WTC11 (cell line): ENCODE data around the gene COL17A1. TPM values are rescaled to one million over a fixed set of nuclear protein-coding genes. Genes with fewer than 3 reads are reported as not detected.

ENCODE experiments used
- ATAC-seq: fragments of 200-7000 bp; cut with Tn5 transposase; 2 replicates; pipeline ENCODE4 v1.10.0; 2021; ENCODE audit warnings: mild to moderate bottlenecking, moderate library complexity
- CTCF ChIA-PET: fragments of 300-600 bp; sonication (Branson Sonifier 250); formaldehyde crosslinking; loops from one replicate; lab custom pipeline; 2021; ENCODE audit warnings: antibody characterized with exemption; lab: Charles Lee
- POLR2A ChIA-PET: fragments of 350-600 bp; sonication (Branson Sonifier 250); formaldehyde crosslinking; loops from one replicate; lab custom pipeline; 2021; ENCODE audit warnings: antibody characterized with exemption; lab: Charles Lee
- DNase-seq: peaks from one replicate; pipeline ENCODE4 v3.0.0; 2021; ENCODE audit warnings: low spot score
- H3K27ac Mint-ChIP-seq: 2 replicates; pipeline ENCODE4 v1.8.0; 2021; ENCODE audit warnings: mixed read lengths
- H3K27me3 Mint-ChIP-seq: 2 replicates; pipeline ENCODE4 v1.8.0; 2021; ENCODE audit warnings: low read depth, mild to moderate bottlenecking, moderate library complexity, mixed read lengths
- H3K36me3 Mint-ChIP-seq: 2 replicates; pipeline ENCODE4 v1.8.0; 2021; ENCODE audit warnings: mixed read lengths
- H3K4me1 Mint-ChIP-seq: 2 replicates; pipeline ENCODE4 v1.8.0; 2022; ENCODE audit warnings: mixed read lengths
- H3K4me3 Mint-ChIP-seq: 2 replicates; pipeline ENCODE4 v1.8.0; 2021; ENCODE audit warnings: mild to moderate bottlenecking, moderate library complexity, mixed read lengths
- H3K9me3 Mint-ChIP-seq: 2 replicates; pipeline ENCODE4 v1.8.0; 2021; ENCODE audit warnings: mixed read lengths
- ATF2 ChIP-seq: sonication (generic); formaldehyde crosslinking; IDR thresholded peaks from 2 replicates; pipeline ENCODE4 v1.8.1; 2022; ENCODE audit warnings: low read depth, missing genetic modification reagents, borderline replicate concordance
- ATF3 ChIP-seq: sonication (generic); formaldehyde crosslinking; conservative IDR thresholded peaks from 2 replicates; pipeline ENCODE4 v1.8.1; 2022; ENCODE audit warnings: mild to moderate bottlenecking, missing genetic modification reagents
- EMX1 ChIP-seq: fragments of 250-450 bp; sonication (Bioruptor Pico); IDR thresholded peaks from 2 replicates; pipeline ENCODE4 v1.8.0; 2021; ENCODE audit warnings: mild to moderate bottlenecking
- FOXK1 ChIP-seq: sonication (generic); formaldehyde crosslinking; IDR thresholded peaks from 2 replicates; pipeline ENCODE4 v1.8.0; 2022; ENCODE audit warnings: mild to moderate bottlenecking, moderate library complexity, missing genetic modification reagents
- HMGA2 ChIP-seq: fragments of 250-450 bp; sonication (Bioruptor Pico); IDR thresholded peaks from 2 replicates; pipeline ENCODE4 v1.4.0; 2021; ENCODE audit warnings: mild to moderate bottlenecking, moderate library complexity
- MYBL2 ChIP-seq: sonication (generic); formaldehyde crosslinking; IDR thresholded peaks from 2 replicates; pipeline ENCODE4 v1.8.1; 2023; ENCODE audit warnings: mild to moderate bottlenecking, moderate library complexity, missing genetic modification reagents
- NFE2L1 ChIP-seq: sonication (generic); formaldehyde crosslinking; IDR thresholded peaks from 2 replicates; pipeline ENCODE4 v1.8.1; 2023; ENCODE audit warnings: missing genetic modification reagents
- SMAD3 ChIP-seq: sonication (generic); formaldehyde crosslinking; IDR thresholded peaks from 2 replicates; pipeline ENCODE4 v1.8.0; 2022; ENCODE audit warnings: missing genetic modification reagents, mild to moderate bottlenecking, borderline replicate concordance
- TCF7 ChIP-seq: sonication (generic); formaldehyde crosslinking; IDR thresholded peaks from 2 replicates; pipeline ENCODE4 v1.8.0; 2022; ENCODE audit warnings: mild to moderate bottlenecking, low read depth, missing genetic modification reagents, moderate library complexity
- USF2 ChIP-seq: sonication (generic); formaldehyde crosslinking; IDR thresholded peaks from 2 replicates; pipeline ENCODE4 v1.8.1; 2023; ENCODE audit warnings: mild to moderate bottlenecking, missing genetic modification reagents, moderate library complexity
- ZNF121 ChIP-seq: sonication (generic); formaldehyde crosslinking; IDR thresholded peaks from 2 replicates; pipeline ENCODE4 v1.8.0; 2023; ENCODE audit warnings: missing genetic modification reagents
- total RNA-seq: library from RNA; stranded (reverse); gene quantifications from 3 replicates; pipeline ENCODE4 v1.2.3, GENCODE V29; 2021
- TF ChIP-seq, protein P1 (sequence below): sonication (generic); formaldehyde crosslinking; IDR thresholded peaks from 2 replicates; pipeline ENCODE4 v1.8.1; 2022; ENCODE audit warnings: mild to moderate bottlenecking, moderate library complexity, missing genetic modification reagents
- TF ChIP-seq, protein P2 (sequence below): fragments of 250-450 bp; sonication (Bioruptor Pico); IDR thresholded peaks from 2 replicates; pipeline ENCODE4 v1.9.0; 2021; ENCODE audit warnings: mild to moderate bottlenecking
- TF ChIP-seq, protein P3 (sequence below): sonication (generic); formaldehyde crosslinking; IDR thresholded peaks from 2 replicates; pipeline ENCODE4 v1.8.1; 2022; ENCODE audit warnings: mild to moderate bottlenecking, missing genetic modification reagents, moderate library complexity, borderline replicate concordance
- TF ChIP-seq, protein P4 (sequence below): fragments of 250-450 bp; sonication (Bioruptor Pico); IDR thresholded peaks from 2 replicates; pipeline ENCODE4 v2.1.2; 2022; ENCODE audit warnings: mild to moderate bottlenecking, moderate library complexity
- TF ChIP-seq, protein P5 (sequence below): sonication (generic); formaldehyde crosslinking; IDR thresholded peaks from 2 replicates; pipeline ENCODE4 v1.8.1; 2022; ENCODE audit warnings: low read depth, mild to moderate bottlenecking, moderate library complexity, missing genetic modification reagents, borderline replicate concordance
- TF ChIP-seq, protein P6 (sequence below): fragments of 250-450 bp; sonication (Bioruptor Pico); conservative IDR thresholded peaks from 2 replicates; pipeline ENCODE4 v1.9.0; 2021; ENCODE audit warnings: mild to moderate bottlenecking
- TF ChIP-seq, protein P7 (sequence below): sonication (generic); formaldehyde crosslinking; IDR thresholded peaks from 2 replicates; pipeline ENCODE4 v1.8.0; 2023; ENCODE audit warnings: mild to moderate bottlenecking, missing genetic modification reagents

COL17A1 gene
- total RNA-seq, 1 experiment from 2014 or later, result 1.5 TPM

DNA sequence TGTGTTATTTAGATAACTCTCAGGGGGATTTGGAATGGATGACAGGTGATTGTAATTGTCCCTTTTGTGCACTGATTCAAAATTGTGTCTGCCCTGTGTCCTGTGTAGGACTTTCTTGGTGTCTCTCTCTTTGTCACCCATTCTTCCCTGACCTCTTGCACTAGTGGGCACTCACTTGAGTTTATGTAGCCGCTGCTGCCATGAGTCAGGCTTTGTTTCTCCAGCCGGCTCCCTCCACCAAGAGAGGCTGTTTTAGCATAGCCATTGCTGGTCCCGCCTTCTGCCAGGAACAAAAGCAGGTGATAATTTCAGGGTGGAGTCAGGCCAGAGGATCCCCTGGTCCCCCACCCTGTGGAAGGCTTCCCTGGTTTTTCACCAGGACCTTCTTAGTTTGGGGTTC is 8.4 kb downstream of the COL17A1 start:
- no peak overlapping the region for H3K4me3 Mint-ChIP-seq
- H3K9me3 Mint-ChIP-seq, result no peaks in the 10 kb centered on the region
- POLR2A ChIA-PET, result interaction anchor here (0.6 to 2.1 kb wide), 2 partner anchors 44 to 53 kb away, joined by 7 to 9 read pairs; partner anchors contain the start of gene SFR1
- no peak overlapping the region for H3K27ac Mint-ChIP-seq
- ATAC-seq, result peak; percentile 81
- TF ChIP-seq ZNF121 (CRISPR knock-in tag), result no peak
- TF ChIP-seq NFE2L1 (CRISPR knock-in tag), result no peak
- no peak for TF ChIP-seq TCF7
- no peak for TF ChIP-seq ATF2 (CRISPR knock-in tag)
- no peak for TF ChIP-seq SMAD3 (CRISPR knock-in tag)
- no peak for TF ChIP-seq USF2 (CRISPR knock-in tag)
- TF ChIP-seq, protein P1, sequence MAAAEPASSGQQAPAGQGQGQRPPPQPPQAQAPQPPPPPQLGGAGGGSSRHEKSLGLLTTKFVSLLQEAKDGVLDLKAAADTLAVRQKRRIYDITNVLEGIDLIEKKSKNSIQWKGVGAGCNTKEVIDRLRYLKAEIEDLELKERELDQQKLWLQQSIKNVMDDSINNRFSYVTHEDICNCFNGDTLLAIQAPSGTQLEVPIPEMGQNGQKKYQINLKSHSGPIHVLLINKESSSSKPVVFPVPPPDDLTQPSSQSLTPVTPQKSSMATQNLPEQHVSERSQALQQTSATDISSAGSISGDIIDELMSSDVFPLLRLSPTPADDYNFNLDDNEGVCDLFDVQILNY, result no peak
- no peak for TF ChIP-seq HMGA2 (CRISPR knock-in tag)
- no peak for TF ChIP-seq ATF3 (CRISPR knock-in tag)
- TF ChIP-seq, protein P2, sequence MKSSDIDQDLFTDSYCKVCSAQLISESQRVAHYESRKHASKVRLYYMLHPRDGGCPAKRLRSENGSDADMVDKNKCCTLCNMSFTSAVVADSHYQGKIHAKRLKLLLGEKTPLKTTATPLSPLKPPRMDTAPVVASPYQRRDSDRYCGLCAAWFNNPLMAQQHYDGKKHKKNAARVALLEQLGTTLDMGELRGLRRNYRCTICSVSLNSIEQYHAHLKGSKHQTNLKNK (CRISPR knock-in tag), result no peak
- no peak for TF ChIP-seq EMX1 (CRISPR knock-in tag)
- TF ChIP-seq, protein P3, sequence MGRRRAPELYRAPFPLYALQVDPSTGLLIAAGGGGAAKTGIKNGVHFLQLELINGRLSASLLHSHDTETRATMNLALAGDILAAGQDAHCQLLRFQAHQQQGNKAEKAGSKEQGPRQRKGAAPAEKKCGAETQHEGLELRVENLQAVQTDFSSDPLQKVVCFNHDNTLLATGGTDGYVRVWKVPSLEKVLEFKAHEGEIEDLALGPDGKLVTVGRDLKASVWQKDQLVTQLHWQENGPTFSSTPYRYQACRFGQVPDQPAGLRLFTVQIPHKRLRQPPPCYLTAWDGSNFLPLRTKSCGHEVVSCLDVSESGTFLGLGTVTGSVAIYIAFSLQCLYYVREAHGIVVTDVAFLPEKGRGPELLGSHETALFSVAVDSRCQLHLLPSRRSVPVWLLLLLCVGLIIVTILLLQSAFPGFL (CRISPR knock-in tag), result no peak
- TF ChIP-seq, protein P4, sequence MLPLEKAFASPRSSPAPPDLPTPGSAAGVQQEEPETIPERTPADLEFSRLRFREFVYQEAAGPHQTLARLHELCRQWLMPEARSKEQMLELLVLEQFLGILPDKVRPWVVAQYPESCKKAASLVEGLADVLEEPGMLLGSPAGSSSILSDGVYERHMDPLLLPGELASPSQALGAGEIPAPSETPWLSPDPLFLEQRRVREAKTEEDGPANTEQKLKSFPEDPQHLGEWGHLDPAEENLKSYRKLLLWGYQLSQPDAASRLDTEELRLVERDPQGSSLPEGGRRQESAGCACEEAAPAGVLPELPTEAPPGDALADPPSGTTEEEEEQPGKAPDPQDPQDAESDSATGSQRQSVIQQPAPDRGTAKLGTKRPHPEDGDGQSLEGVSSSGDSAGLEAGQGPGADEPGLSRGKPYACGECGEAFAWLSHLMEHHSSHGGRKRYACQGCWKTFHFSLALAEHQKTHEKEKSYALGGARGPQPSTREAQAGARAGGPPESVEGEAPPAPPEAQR (CRISPR knock-in tag), result no peak
- TF ChIP-seq MYBL2, result no peak
- TF ChIP-seq, protein P5, sequence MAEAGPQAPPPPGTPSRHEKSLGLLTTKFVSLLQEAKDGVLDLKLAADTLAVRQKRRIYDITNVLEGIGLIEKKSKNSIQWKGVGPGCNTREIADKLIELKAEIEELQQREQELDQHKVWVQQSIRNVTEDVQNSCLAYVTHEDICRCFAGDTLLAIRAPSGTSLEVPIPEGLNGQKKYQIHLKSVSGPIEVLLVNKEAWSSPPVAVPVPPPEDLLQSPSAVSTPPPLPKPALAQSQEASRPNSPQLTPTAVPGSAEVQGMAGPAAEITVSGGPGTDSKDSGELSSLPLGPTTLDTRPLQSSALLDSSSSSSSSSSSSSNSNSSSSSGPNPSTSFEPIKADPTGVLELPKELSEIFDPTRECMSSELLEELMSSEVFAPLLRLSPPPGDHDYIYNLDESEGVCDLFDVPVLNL (CRISPR knock-in tag), result no peak
- TF ChIP-seq, all 79 proteins: peak for 0
- Mint-ChIP-seq H3K4me1 (peaks cover 19% of the 10 kb centered on the region), H3K27me3 (no peaks in the 10 kb centered on the region; the same call in 1 of the 2 replicates), H3K36me3 (no peaks in the 10 kb centered on the region)
- CTCF ChIA-PET, result interaction anchor here (0.6 to 2.3 kb wide), 2 partner anchors 20 to 197 kb away, joined by 5 read pairs; no protein-coding TSS in a partner anchor
- peak; percentile 33 for DNase-seq

DNA sequence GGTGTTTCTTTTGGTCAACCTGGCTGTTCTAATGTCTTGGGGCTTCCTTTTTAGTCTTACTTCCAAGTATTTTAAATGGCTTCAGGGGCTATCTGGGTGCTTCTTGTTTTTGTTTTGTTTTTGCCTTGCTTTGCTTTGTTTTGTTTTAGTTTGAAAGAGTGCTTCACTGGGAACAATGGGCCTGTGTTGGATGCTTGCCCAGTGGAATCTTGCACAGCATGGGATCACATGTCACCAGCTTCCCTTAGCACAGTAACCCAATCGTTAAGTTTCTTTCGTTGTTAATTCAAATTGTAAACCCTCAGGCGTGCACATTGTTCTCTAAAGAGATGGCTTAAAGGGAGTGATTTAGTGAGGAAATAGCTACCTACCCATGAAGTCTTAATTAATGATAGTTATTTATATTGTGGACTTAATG is 8.9 kb downstream of the COL17A1 start:
- POLR2A ChIA-PET, result interaction anchor here (2.1 kb wide), 1 partner anchor 45 kb away, joined by 9 read pairs; the partner anchor contains the start of gene SFR1
- ATAC-seq (peak; percentile 79), DNase-seq (no peak)
- CTCF ChIA-PET, result interaction anchor here (2.3 kb wide), 1 partner anchor 19 kb away, joined by 5 read pairs; no protein-coding TSS in a partner anchor
- TF ChIP-seq FOXK1 (CRISPR knock-in tag), result no peak
- no peak for TF ChIP-seq TCF7
- TF ChIP-seq, protein P6, sequence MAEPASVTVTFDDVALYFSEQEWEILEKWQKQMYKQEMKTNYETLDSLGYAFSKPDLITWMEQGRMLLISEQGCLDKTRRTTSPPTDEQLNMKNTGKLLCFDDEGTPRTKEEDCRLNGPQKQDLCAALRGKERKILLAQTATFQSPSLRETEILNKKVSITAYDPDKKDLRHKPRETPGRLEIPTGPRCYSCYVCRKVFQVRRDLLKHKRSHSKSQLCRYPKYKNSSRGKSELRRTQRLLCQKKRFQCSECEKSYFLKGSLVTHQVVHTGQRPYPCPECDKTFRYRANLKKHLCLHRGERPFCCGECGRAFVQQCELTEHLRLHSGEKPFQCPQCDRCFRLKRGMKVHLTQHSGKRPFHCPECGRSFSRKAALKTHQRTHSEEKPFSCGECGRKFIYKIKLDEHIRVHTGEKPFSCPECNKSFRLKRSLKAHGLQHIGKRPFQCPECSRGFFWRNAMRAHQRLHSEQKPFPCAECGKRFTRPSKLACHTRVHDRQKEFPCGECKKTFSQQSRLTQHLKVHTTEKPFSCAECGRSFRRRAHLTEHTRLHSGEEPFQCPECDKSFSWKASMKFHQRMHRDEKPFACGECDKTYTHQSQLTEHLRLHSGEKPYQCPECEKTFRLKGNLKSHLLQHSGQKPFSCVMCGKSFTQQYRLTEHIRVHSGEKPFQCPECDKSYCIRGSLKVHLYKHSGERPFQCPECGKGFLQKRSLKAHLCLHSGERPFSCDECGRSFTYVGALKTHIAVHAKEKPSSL (CRISPR knock-in tag), result no peak
- peak; percentile 34; the same call in 1 of the 2 replicates for TF ChIP-seq USF2 (CRISPR knock-in tag)
- TF ChIP-seq, protein P7, sequence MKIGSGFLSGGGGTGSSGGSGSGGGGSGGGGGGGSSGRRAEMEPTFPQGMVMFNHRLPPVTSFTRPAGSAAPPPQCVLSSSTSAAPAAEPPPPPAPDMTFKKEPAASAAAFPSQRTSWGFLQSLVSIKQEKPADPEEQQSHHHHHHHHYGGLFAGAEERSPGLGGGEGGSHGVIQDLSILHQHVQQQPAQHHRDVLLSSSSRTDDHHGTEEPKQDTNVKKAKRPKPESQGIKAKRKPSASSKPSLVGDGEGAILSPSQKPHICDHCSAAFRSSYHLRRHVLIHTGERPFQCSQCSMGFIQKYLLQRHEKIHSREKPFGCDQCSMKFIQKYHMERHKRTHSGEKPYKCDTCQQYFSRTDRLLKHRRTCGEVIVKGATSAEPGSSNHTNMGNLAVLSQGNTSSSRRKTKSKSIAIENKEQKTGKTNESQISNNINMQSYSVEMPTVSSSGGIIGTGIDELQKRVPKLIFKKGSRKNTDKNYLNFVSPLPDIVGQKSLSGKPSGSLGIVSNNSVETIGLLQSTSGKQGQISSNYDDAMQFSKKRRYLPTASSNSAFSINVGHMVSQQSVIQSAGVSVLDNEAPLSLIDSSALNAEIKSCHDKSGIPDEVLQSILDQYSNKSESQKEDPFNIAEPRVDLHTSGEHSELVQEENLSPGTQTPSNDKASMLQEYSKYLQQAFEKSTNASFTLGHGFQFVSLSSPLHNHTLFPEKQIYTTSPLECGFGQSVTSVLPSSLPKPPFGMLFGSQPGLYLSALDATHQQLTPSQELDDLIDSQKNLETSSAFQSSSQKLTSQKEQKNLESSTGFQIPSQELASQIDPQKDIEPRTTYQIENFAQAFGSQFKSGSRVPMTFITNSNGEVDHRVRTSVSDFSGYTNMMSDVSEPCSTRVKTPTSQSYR, result no peak
- no peak for TF ChIP-seq ATF3 (CRISPR knock-in tag)
- no peak overlapping the region for H3K27ac Mint-ChIP-seq
- 0 out of 2 replicates have a peak, but pooled peaks cover under 1% of the 10 kb centered on the region for H3K9me3 Mint-ChIP-seq
- no peaks in the 10 kb centered on the region for H3K36me3 Mint-ChIP-seq
- peaks cover 19% of the 10 kb centered on the region for H3K4me1 Mint-ChIP-seq
- H3K27me3 Mint-ChIP-seq, result no peaks in the 10 kb centered on the region; the same call in 1 of the 2 replicates
- no peak overlapping the region for H3K4me3 Mint-ChIP-seq
